H1 (cell line): ENCODE results near the gene EML5.

Experiments used
- CBX8 ChIP-seq: fragments of 300-800, 300-1000 bp; sonication (generic); IDR thresholded peaks from 2 replicates; pipeline ENCODE4 v1.7.1; 2016; ENCODE audit warnings: low read depth, low read length, borderline replicate concordance
- CTCF ChIP-seq, 3 experiments: IDR thresholded peaks; 1 replicate in 2 of 3; 2 replicates in 1 of 3; pipeline versions ENCODE4 v1.5.1 to v1.6.1; 2011; ENCODE audit warnings: low read length in 3 of 3, mild to moderate bottlenecking in 3 of 3, inconsistent platforms in 2 of 3, low read depth in 1 of 3, moderate library complexity in 1 of 3; ENCODE audit not compliant: insufficient read depth in 1 of 3; ENCODE audit errors: control extremely low read depth in 1 of 3
- EZH2 ChIP-seq: fragments of 200-600 bp; sonication (generic); IDR thresholded peaks from 2 replicates; pipeline ENCODE4 v1.7.1; 2012; ENCODE audit warnings: low read depth, mild to moderate bottlenecking, moderate library complexity, low read length, inconsistent platforms; ENCODE audit not compliant: severe bottlenecking
- FOSL1 ChIP-seq: IDR thresholded peaks from 2 replicates; pipeline ENCODE4 v1.6.1; 2011; ENCODE audit warnings: mild to moderate bottlenecking, low read depth, low read length, moderate library complexity; ENCODE audit not compliant: insufficient read depth
- POLR2A ChIP-seq, 2 experiments: IDR thresholded peaks; 1 replicate in 1 of 2; 2 replicates in 1 of 2; pipeline ENCODE4 v1.6.1; 2011; ENCODE audit warnings: low read depth in 2 of 2, low read length in 2 of 2, mild to moderate bottlenecking in 2 of 2; ENCODE audit errors: control extremely low read depth in 1 of 2
- POLR2AphosphoS5 ChIP-seq: IDR thresholded peaks from 2 replicates; pipeline ENCODE4 v1.6.1; 2011; ENCODE audit warnings: low read depth, low read length
- RAD21 ChIP-seq, 2 experiments: IDR thresholded peaks in 1 of 2; conservative IDR thresholded peaks in 1 of 2; 2 replicates each; pipeline ENCODE4 v1.6.1; 2011; ENCODE audit warnings: low read depth in 2 of 2, low read length in 2 of 2, improper control_type of control experiment in 1 of 2, inconsistent platforms in 1 of 2, mild to moderate bottlenecking in 1 of 2, moderate library complexity in 1 of 2
- YY1 ChIP-seq: IDR thresholded peaks from 2 replicates; pipeline ENCODE4 v1.6.1; 2011; ENCODE audit warnings: low read depth, mild to moderate bottlenecking, low read length

- TF ChIP-seq RAD21 (IDR thresholded peaks at IDR 0.05 in 1 of 2, conservative IDR thresholded peaks at IDR 0.05 in 1 of 2; ENCODE audit: low read depth in 2 of 2, low read length in 2 of 2), result no peak
- no peak for TF ChIP-seq CTCF (IDR thresholded peaks at IDR 0.05; ENCODE audit: control extremely low read depth in 1 of 3, insufficient read depth in 1 of 3, low read depth in 1 of 3, low read length in 3 of 3)
- no peak for TF ChIP-seq YY1
- TF ChIP-seq POLR2A (IDR thresholded peaks at IDR 0.05; ENCODE audit: control extremely low read depth in 1 of 2, low read depth in 2 of 2, low read length in 2 of 2), result no peak
- TF ChIP-seq CBX8, result no peak
- no peak for TF ChIP-seq EZH2
- no peak for TF ChIP-seq FOSL1
- TF ChIP-seq POLR2AphosphoS5, result no peak
Measured at GRCh38 chr14:88727057-88727456, 65.7 kb downstream of the EML5 start.
